ENCODE data around the gene CST2.
"Not testable (repeated sequence)": the region's sequence is repeated elsewhere in the genome, so short reads cannot be mapped to it uniquely, and the experiment has no call there.

CST2 gene

GRCh38 chr20:23794065-23794464, 32.5 kb downstream of the CST2 start:
- CTCF ChIA-PET, result no interaction called here
- no peak for TF ChIP-seq TARDBP (IDR thresholded peaks at IDR 0.05)
- TF ChIP-seq SUZ12 (IDR thresholded peaks at IDR 0.05), result no peak
- TF ChIP-seq SP1 (IDR thresholded peaks at IDR 0.05), result no peak
- no peak for TF ChIP-seq CTBP1 (IDR thresholded peaks at IDR 0.05; ENCODE audit: borderline replicate concordance)
- no peak for TF ChIP-seq FOXA1 (IDR thresholded peaks at IDR 0.05)
- no peak for TF ChIP-seq ARNT (IDR thresholded peaks at IDR 0.05)
- no peak for TF ChIP-seq BHLHE40 (IDR thresholded peaks at IDR 0.05; ENCODE audit: borderline replicate concordance)
- no peak for TF ChIP-seq L3MBTL2 (conservative IDR thresholded peaks at IDR 0.05)
- TF ChIP-seq PKNOX1 (IDR thresholded peaks at IDR 0.05), result no peak
- TF ChIP-seq NFRKB (IDR thresholded peaks at IDR 0.05), result no peak
- TF ChIP-seq ZNF384 (IDR thresholded peaks at IDR 0.05), result no peak
- no peak for TF ChIP-seq HDGF (IDR thresholded peaks at IDR 0.05; ENCODE audit: borderline replicate concordance)
- no peak for TF ChIP-seq ELF4 (IDR thresholded peaks at IDR 0.05)
- TF ChIP-seq LEF1 (IDR thresholded peaks at IDR 0.05; ENCODE audit: borderline replicate concordance), result no peak
- no peak for TF ChIP-seq FOXK2 (IDR thresholded peaks at IDR 0.05)
- no peak for TF ChIP-seq FOXM1 (IDR thresholded peaks at IDR 0.05; ENCODE audit: borderline replicate concordance)
- POLR2A ChIA-PET, result no interaction called here
- DNase-seq (ENCODE audit: extremely low spot score), result no peak

- ChIA-PET CTCF (no interaction called here), POLR2A (no interaction called here)
- no peak for TF ChIP-seq TARDBP (IDR thresholded peaks at IDR 0.05)
- TF ChIP-seq SUZ12 (IDR thresholded peaks at IDR 0.05), result no peak
- TF ChIP-seq BHLHE40 (IDR thresholded peaks at IDR 0.05; ENCODE audit: borderline replicate concordance), result no peak
- TF ChIP-seq ELF4 (IDR thresholded peaks at IDR 0.05), result no peak
- TF ChIP-seq FOXM1 (IDR thresholded peaks at IDR 0.05; ENCODE audit: borderline replicate concordance), result no peak
- TF ChIP-seq FOXK2 (IDR thresholded peaks at IDR 0.05), result no peak
- no peak for TF ChIP-seq ZNF384 (IDR thresholded peaks at IDR 0.05)
- no peak for TF ChIP-seq LEF1 (IDR thresholded peaks at IDR 0.05; ENCODE audit: borderline replicate concordance)
- TF ChIP-seq L3MBTL2 (conservative IDR thresholded peaks at IDR 0.05), result no peak
- TF ChIP-seq NFRKB (IDR thresholded peaks at IDR 0.05), result no peak
- TF ChIP-seq FOXA1 (IDR thresholded peaks at IDR 0.05), result no peak
- no peak for TF ChIP-seq PKNOX1 (IDR thresholded peaks at IDR 0.05)
- TF ChIP-seq SP1 (IDR thresholded peaks at IDR 0.05), result no peak
- no peak for TF ChIP-seq ARNT (IDR thresholded peaks at IDR 0.05)
- TF ChIP-seq HDGF (IDR thresholded peaks at IDR 0.05; ENCODE audit: borderline replicate concordance), result no peak
- no peak for TF ChIP-seq CTBP1 (IDR thresholded peaks at IDR 0.05; ENCODE audit: borderline replicate concordance)
- no peak for DNase-seq (ENCODE audit: extremely low spot score)
Observed at GRCh38 chr20:23783447-23783846, 43.1 kb downstream of the CST2 start.

GRCh38 chr20:23782366-23782983, 44.1 kb downstream of the CST2 start:
- ChIA-PET POLR2A (no interaction called here), CTCF (interaction anchor here (0.7 kb wide), 1 partner anchor 76 kb away, joined by 3 read pairs; no protein-coding TSS in a partner anchor)
- DNase-seq (ENCODE audit: extremely low spot score), result peak; percentile 32
- no peak for TF ChIP-seq NFRKB (IDR thresholded peaks at IDR 0.05)
- no peak for TF ChIP-seq FOXK2 (IDR thresholded peaks at IDR 0.05)
- no peak for TF ChIP-seq SP1 (IDR thresholded peaks at IDR 0.05)
- TF ChIP-seq ARNT (IDR thresholded peaks at IDR 0.05), result no peak
- TF ChIP-seq TARDBP (IDR thresholded peaks at IDR 0.05), result no peak
- no peak for TF ChIP-seq LEF1 (IDR thresholded peaks at IDR 0.05; ENCODE audit: borderline replicate concordance)
- TF ChIP-seq HDGF (IDR thresholded peaks at IDR 0.05; ENCODE audit: borderline replicate concordance), result no peak
- TF ChIP-seq ZNF384 (IDR thresholded peaks at IDR 0.05), result no peak
- TF ChIP-seq BHLHE40 (IDR thresholded peaks at IDR 0.05; ENCODE audit: borderline replicate concordance), result no peak
- TF ChIP-seq FOXA1 (IDR thresholded peaks at IDR 0.05), result no peak

GRCh38 chr20:23778676-23779075, 47.9 kb downstream of the CST2 start:
- POLR2A ChIA-PET; DNase-seq (ENCODE audit: extremely low spot score); CTCF ChIA-PET: not testable (repeated sequence)

GRCh38 chr20:23777380-23777779, 49.1 kb downstream of the CST2 start:
- DNase-seq (ENCODE audit: extremely low spot score); POLR2A ChIA-PET: not testable (repeated sequence)
- CTCF ChIA-PET, result interaction anchor here (0.6 kb wide), 1 partner anchor 90 kb away, joined by 3 read pairs; no protein-coding TSS in a partner anchor

GRCh38 chr20:23776067-23776771, 50.3 kb downstream of the CST2 start:
- no peak for DNase-seq (ENCODE audit: extremely low spot score)
- no peak for TF ChIP-seq ARNT (IDR thresholded peaks at IDR 0.05)
- CTCF ChIA-PET, result no interaction called here
- POLR2A ChIA-PET, result no interaction called here

- POLR2A ChIA-PET, result no interaction called here
- no peak for TF ChIP-seq SP1 (IDR thresholded peaks at IDR 0.05)
- TF ChIP-seq TARDBP (IDR thresholded peaks at IDR 0.05), result no peak
- no peak for TF ChIP-seq FOXA1 (IDR thresholded peaks at IDR 0.05)
- no peak for TF ChIP-seq BHLHE40 (IDR thresholded peaks at IDR 0.05; ENCODE audit: borderline replicate concordance)
- no peak for TF ChIP-seq ELF4 (IDR thresholded peaks at IDR 0.05)
- TF ChIP-seq FOXM1 (IDR thresholded peaks at IDR 0.05; ENCODE audit: borderline replicate concordance), result no peak
- TF ChIP-seq NFRKB (IDR thresholded peaks at IDR 0.05), result no peak
- no peak for TF ChIP-seq ZNF384 (IDR thresholded peaks at IDR 0.05)
- TF ChIP-seq CTBP1 (IDR thresholded peaks at IDR 0.05; ENCODE audit: borderline replicate concordance), result no peak
- DNase-seq (ENCODE audit: extremely low spot score), result no peak
- CTCF ChIA-PET, result no interaction called here
Observed at GRCh38 chr20:23774081-23774480, 52.4 kb downstream of the CST2 start.

Data from HEK293T (cell line).